ENCODE data around the gene LIME1. TPM values are rescaled to one million over a fixed set of nuclear protein-coding genes. Genes with fewer than 3 reads are reported as not detected.

The LIME1 gene
- total RNA-seq, 1 experiment from 2014 or later: 27.4 TPM

- peaks cover 3 to 11% of the 10 kb centered on the region in 2 experiments; a peak in 3 of 4 replicates for H3K4me1 ChIP-seq (ENCODE audit: control insufficient read depth in 1 of 2, insufficient read depth in 2 of 2, low read length in 2 of 2)
- no TSS peak for BruUV-seq (replicated peaks)
Observed at GRCh38 chr20:63731410-63731809, 5.1 kb upstream of the LIME1 start.

GRCh38 chr20:63732118-63733095, 4.1 kb upstream of the LIME1 start:
- Histone ChIP-seq H2AFZ (ENCODE audit: low read depth, low read length, poor library complexity, severe bottlenecking) (no peak overlapping the region), H3K4me2 (ENCODE audit: low read length) (no peak overlapping the region), H3K4me3 (replicated peaks in 1 of 2; ENCODE audit: low read depth in 1 of 2, low read length in 2 of 2) (no peak overlapping the region), H3K9me3 (ENCODE audit: control insufficient read depth in 1 of 2, insufficient read depth in 1 of 2, low read depth in 1 of 2, low read length in 2 of 2) (no peaks in the 10 kb centered on the region), H3K9ac (ENCODE audit: low read length) (no peak overlapping the region), H3K36me3 (ENCODE audit: control insufficient read depth in 1 of 2, insufficient read depth in 2 of 2, low read length in 2 of 2) (peaks cover 0 to 16% of the 10 kb centered on the region in 2 experiments; a peak in 2 of 4 replicates), H4K20me1 (ENCODE audit: insufficient read depth) (no peaks in the 10 kb centered on the region), H3K9me2 (ENCODE audit: insufficient read depth) (no peaks in the 10 kb centered on the region), H3K4me1 (ENCODE audit: control insufficient read depth in 1 of 2, insufficient read depth in 2 of 2, low read length in 2 of 2) (peaks cover 10 to 21% of the 10 kb centered on the region in 2 experiments; a peak in 3 of 4 replicates), H3K79me2 (ENCODE audit: insufficient read depth, low read length) (peaks cover 62% of the 10 kb centered on the region), H3K27me3 (ENCODE audit: insufficient read depth, low read length) (no peaks in the 10 kb centered on the region), H3K27ac (ENCODE audit: low read depth, low read length) (peak overlapping the region; percentile 29; the same call in 1 of the 2 replicates)
- DNase-seq (ENCODE audit: low read depth, low spot score) (no peak), ATAC-seq (no peak)
- intact Hi-C loops (cut with micrococcal nuclease): loop anchor here (10.0 kb wide), 1 partner anchor 132 kb away; the partner anchor contains the start of genes ABHD16B and TPD52L2
- no TSS peak for BruUV-seq (replicated peaks)
- POLR2A ChIA-PET: no interaction called here
- CTCF ChIA-PET: no interaction called here
- RAD21 ChIA-PET (ENCODE audit: low non-redundant PET in 1 of 2, low total read pairs in 2 of 2, uncharacterized antibody in 2 of 2, unreplicated experiment in 2 of 2): no interaction called here
- TF ChIP-seq SP1 (IDR thresholded peaks at IDR 0.05; ENCODE audit: low read depth) (no peak), SIN3A (IDR thresholded peaks at IDR 0.05; ENCODE audit: low read depth) (no peak), RAD21 (IDR thresholded peaks at IDR 0.05; ENCODE audit: low read depth) (no peak), EZH2phosphoT487 (IDR thresholded peaks at IDR 0.05; ENCODE audit: borderline replicate concordance) (no peak), CEBPB (IDR thresholded peaks at IDR 0.05; ENCODE audit: low read depth) (no peak), SRF (IDR thresholded peaks at IDR 0.05; ENCODE audit: low read depth) (no peak), POLR2AphosphoS5 (IDR thresholded peaks at IDR 0.05; ENCODE audit: low read depth, low read length) (no peak), EZH2 (IDR thresholded peaks at IDR 0.05) (no peak), EGR1 (IDR thresholded peaks at IDR 0.05; ENCODE audit: low read depth) (no peak), POLR2A (IDR thresholded peaks at IDR 0.05; ENCODE audit: borderline replicate concordance, extremely low read depth, insufficient read depth, insufficient read length) (no peak), ZBTB33 (IDR thresholded peaks at IDR 0.05; ENCODE audit: extremely low read depth, insufficient replicate concordance, low read length) (no peak), ZNF274 (IDR thresholded peaks at IDR 0.05; ENCODE audit: low read depth, low read length) (no peak), ZFX (IDR thresholded peaks at IDR 0.05) (no peak), CBX3 (IDR thresholded peaks at IDR 0.05; ENCODE audit: low read depth) (no peak), MAX (IDR thresholded peaks at IDR 0.05) (no peak), ELF1 (IDR thresholded peaks at IDR 0.05; ENCODE audit: borderline replicate concordance, low read depth) (no peak), FOSL1 (IDR thresholded peaks at IDR 0.05; ENCODE audit: low read depth) (no peak), JUND (IDR thresholded peaks at IDR 0.05) (no peak)

More at GRCh38 chr20:63731410-63731809, 5.1 kb upstream of the LIME1 start:
- TF ChIP-seq YY1 (IDR thresholded peaks at IDR 0.05; ENCODE audit: extremely low read depth, insufficient replicate concordance, low read depth, low read length): no peak
- TF ChIP-seq ELF1 (IDR thresholded peaks at IDR 0.05; ENCODE audit: borderline replicate concordance, low read depth): no peak
- no peak for TF ChIP-seq EZH2 (IDR thresholded peaks at IDR 0.05)
- ChIA-PET CTCF (no interaction called here), POLR2A (no interaction called here), RAD21 (ENCODE audit: low non-redundant PET in 1 of 2, low total read pairs in 2 of 2, uncharacterized antibody in 2 of 2, unreplicated experiment in 2 of 2) (no interaction called here)
- Histone ChIP-seq H3K27ac (ENCODE audit: low read depth, low read length) (no peak overlapping the region), H3K4me3 (replicated peaks in 1 of 2; ENCODE audit: low read depth in 1 of 2, low read length in 2 of 2) (no peak overlapping the region), H3K79me2 (ENCODE audit: insufficient read depth, low read length) (peaks cover 72% of the 10 kb centered on the region), H3K9me3 (ENCODE audit: control insufficient read depth in 1 of 2, insufficient read depth in 1 of 2, low read depth in 1 of 2, low read length in 2 of 2) (no peaks in the 10 kb centered on the region), H3K4me2 (ENCODE audit: low read length) (no peak overlapping the region), H4K20me1 (ENCODE audit: insufficient read depth) (no peaks in the 10 kb centered on the region), H3K9ac (ENCODE audit: low read length) (no peak overlapping the region), H3K27me3 (ENCODE audit: insufficient read depth, low read length) (no peaks in the 10 kb centered on the region), H2AFZ (ENCODE audit: low read depth, low read length, poor library complexity, severe bottlenecking) (no peak overlapping the region), H3K36me3 (ENCODE audit: control insufficient read depth in 1 of 2, insufficient read depth in 2 of 2, low read length in 2 of 2) (peaks cover 0 to 23% of the 10 kb centered on the region in 2 experiments; a peak in 2 of 4 replicates), H3K9me2 (ENCODE audit: insufficient read depth) (no peaks in the 10 kb centered on the region)
- no peak for DNase-seq (ENCODE audit: low read depth, low spot score)
- intact Hi-C loops (cut with micrococcal nuclease): loop anchor here (10.0 kb wide), 1 partner anchor 133 kb away; the partner anchor contains the start of genes ABHD16B and TPD52L2
- ATAC-seq: no peak
